ENCODE data around the gene TEX53.

TEX53 gene

GRCh38 chr9:114669961-114670360 is 12.4 kb upstream of the TEX53 start:
- TF ChIP-seq, protein P1, sequence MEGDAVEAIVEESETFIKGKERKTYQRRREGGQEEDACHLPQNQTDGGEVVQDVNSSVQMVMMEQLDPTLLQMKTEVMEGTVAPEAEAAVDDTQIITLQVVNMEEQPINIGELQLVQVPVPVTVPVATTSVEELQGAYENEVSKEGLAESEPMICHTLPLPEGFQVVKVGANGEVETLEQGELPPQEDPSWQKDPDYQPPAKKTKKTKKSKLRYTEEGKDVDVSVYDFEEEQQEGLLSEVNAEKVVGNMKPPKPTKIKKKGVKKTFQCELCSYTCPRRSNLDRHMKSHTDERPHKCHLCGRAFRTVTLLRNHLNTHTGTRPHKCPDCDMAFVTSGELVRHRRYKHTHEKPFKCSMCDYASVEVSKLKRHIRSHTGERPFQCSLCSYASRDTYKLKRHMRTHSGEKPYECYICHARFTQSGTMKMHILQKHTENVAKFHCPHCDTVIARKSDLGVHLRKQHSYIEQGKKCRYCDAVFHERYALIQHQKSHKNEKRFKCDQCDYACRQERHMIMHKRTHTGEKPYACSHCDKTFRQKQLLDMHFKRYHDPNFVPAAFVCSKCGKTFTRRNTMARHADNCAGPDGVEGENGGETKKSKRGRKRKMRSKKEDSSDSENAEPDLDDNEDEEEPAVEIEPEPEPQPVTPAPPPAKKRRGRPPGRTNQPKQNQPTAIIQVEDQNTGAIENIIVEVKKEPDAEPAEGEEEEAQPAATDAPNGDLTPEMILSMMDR (IDR thresholded peaks at IDR 0.05; ENCODE audit: borderline replicate concordance, extremely low read depth, low read length, poor library complexity, severe bottlenecking) = no peak
- TF ChIP-seq EZH2 (IDR thresholded peaks at IDR 0.05; ENCODE audit: borderline replicate concordance, low read depth, low read length, severe bottlenecking) = no peak

DNA sequence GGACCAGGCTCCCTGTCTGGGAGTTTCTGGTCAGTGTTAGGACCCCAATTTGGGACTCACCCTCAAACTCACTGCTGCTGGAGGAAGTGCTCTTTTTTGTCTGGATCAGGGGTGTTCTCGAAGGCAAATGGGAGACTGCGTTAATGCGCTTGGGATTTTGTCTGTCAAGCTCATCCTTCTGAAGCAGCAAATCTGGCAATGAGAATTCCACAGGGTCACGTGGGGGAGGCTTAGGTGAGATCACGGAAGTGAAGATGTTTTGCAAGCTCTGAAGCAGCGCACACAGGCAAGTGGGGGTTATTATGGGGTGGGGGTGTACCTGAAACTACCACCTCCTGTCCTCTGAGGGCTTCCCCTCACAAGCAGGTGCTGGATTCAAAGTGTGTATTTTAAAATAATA is 10.5 kb upstream of the TEX53 start:
- Histone ChIP-seq H3K4me2 (ENCODE audit: insufficient read depth, low read length) (no peak overlapping the region), H3K9ac (ENCODE audit: low read depth, low read length) (no peak overlapping the region), H3K36me3 (ENCODE audit: insufficient read depth, low read length) (no peaks in the 10 kb centered on the region), H2AFZ (ENCODE audit: low read depth, low read length) (no peak overlapping the region), H3K79me2 (ENCODE audit: insufficient read depth, low read length) (no peaks in the 10 kb centered on the region), H4K20me1 (ENCODE audit: insufficient read depth, low read length) (no peaks in the 10 kb centered on the region), H3K27ac (ENCODE audit: low read length) (no peak overlapping the region), H3K4me3 (ENCODE audit: low read depth in 1 of 2, low read length in 2 of 2) (no peak overlapping the region), H3K9me3 (ENCODE audit: insufficient read depth, low read length, severe bottlenecking) (no peaks in the 10 kb centered on the region), H3K4me1 (ENCODE audit: insufficient read depth, low read length) (no peaks in the 10 kb centered on the region), H3K27me3 (ENCODE audit: insufficient read depth, low read length, poor library complexity) (no peaks in the 10 kb centered on the region)
- DNase-seq (no peak), ATAC-seq (ENCODE audit: insufficient read depth, low read depth) (no peak)
- TF ChIP-seq EZH2 (IDR thresholded peaks at IDR 0.05; ENCODE audit: borderline replicate concordance, low read depth, low read length, severe bottlenecking) = no peak
- TF ChIP-seq, protein P1 (IDR thresholded peaks at IDR 0.05; ENCODE audit: borderline replicate concordance, extremely low read depth, low read length, poor library complexity, severe bottlenecking) = no peak

More at GRCh38 chr9:114669961-114670360, 12.4 kb upstream of the TEX53 start:
- Histone ChIP-seq H3K9ac (ENCODE audit: low read depth, low read length) (no peak overlapping the region), H3K9me3 (ENCODE audit: insufficient read depth, low read length, severe bottlenecking) (no peaks in the 10 kb centered on the region), H2AFZ (ENCODE audit: low read depth, low read length) (no peak overlapping the region), H3K27ac (ENCODE audit: low read length) (no peak overlapping the region), H3K79me2 (ENCODE audit: insufficient read depth, low read length) (no peaks in the 10 kb centered on the region), H3K27me3 (ENCODE audit: insufficient read depth, low read length, poor library complexity) (no peaks in the 10 kb centered on the region), H3K4me2 (ENCODE audit: insufficient read depth, low read length) (no peak overlapping the region), H3K4me1 (ENCODE audit: insufficient read depth, low read length) (no peaks in the 10 kb centered on the region), H3K4me3 (ENCODE audit: low read depth in 1 of 2, low read length in 2 of 2) (no peak overlapping the region), H4K20me1 (ENCODE audit: insufficient read depth, low read length) (no peaks in the 10 kb centered on the region), H3K36me3 (ENCODE audit: insufficient read depth, low read length) (no peaks in the 10 kb centered on the region)
- no peak for ATAC-seq (ENCODE audit: insufficient read depth, low read depth)
- DNase-seq = no peak

DNA sequence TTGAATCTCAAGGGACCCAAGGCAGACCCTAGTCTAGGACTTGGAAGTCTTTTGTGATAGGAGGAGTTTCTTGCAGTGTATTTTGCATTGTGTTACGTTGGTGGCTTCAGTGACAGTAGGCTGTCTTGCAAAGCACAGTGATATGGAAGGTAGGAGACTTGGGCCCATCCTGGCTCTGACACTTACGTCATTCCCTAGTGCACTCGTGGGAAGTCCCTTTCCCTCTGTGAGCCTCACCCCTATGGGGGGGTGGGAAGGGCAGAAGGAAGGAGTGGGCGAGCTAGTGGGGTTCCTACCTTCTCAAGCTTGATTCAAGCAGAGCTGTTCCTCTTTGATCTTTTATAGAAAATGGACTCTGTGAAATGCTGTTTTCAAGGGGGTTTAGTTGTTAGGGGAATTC is 9.2 kb upstream of the TEX53 start:
- DNase-seq = no peak
- no peak overlapping the region for H3K4me2 ChIP-seq (ENCODE audit: insufficient read depth, low read length)
- H3K4me3 ChIP-seq (ENCODE audit: low read depth in 1 of 2, low read length in 2 of 2) = no peak overlapping the region
- H3K27me3 ChIP-seq (ENCODE audit: insufficient read depth, low read length, poor library complexity) = no peaks in the 10 kb centered on the region
- no peak overlapping the region for H3K9ac ChIP-seq (ENCODE audit: low read depth, low read length)
- no peak overlapping the region for H3K27ac ChIP-seq (ENCODE audit: low read length)
- no peak overlapping the region for H2AFZ ChIP-seq (ENCODE audit: low read depth, low read length)
- H3K4me1 ChIP-seq (ENCODE audit: insufficient read depth, low read length) = 0 out of 2 replicates have a peak, but pooled peaks cover 5% of the 10 kb centered on the region
- no peaks in the 10 kb centered on the region for H3K79me2 ChIP-seq (ENCODE audit: insufficient read depth, low read length)
- H4K20me1 ChIP-seq (ENCODE audit: insufficient read depth, low read length) = no peaks in the 10 kb centered on the region
- H3K36me3 ChIP-seq (ENCODE audit: insufficient read depth, low read length) = no peaks in the 10 kb centered on the region
- H3K9me3 ChIP-seq (ENCODE audit: insufficient read depth, low read length, severe bottlenecking) = no peaks in the 10 kb centered on the region
- no peak for TF ChIP-seq EZH2 (IDR thresholded peaks at IDR 0.05; ENCODE audit: borderline replicate concordance, low read depth, low read length, severe bottlenecking)
- TF ChIP-seq, protein P1 (IDR thresholded peaks at IDR 0.05; ENCODE audit: borderline replicate concordance, extremely low read depth, low read length, poor library complexity, severe bottlenecking) = no peak
- ATAC-seq (ENCODE audit: insufficient read depth, low read depth) = no peak

- TF ChIP-seq EZH2 (IDR thresholded peaks at IDR 0.05; ENCODE audit: borderline replicate concordance, low read depth, low read length, severe bottlenecking) = no peak
- TF ChIP-seq, protein P1 (IDR thresholded peaks at IDR 0.05; ENCODE audit: borderline replicate concordance, extremely low read depth, low read length, poor library complexity, severe bottlenecking) = no peak
- DNase-seq (no peak), ATAC-seq (ENCODE audit: insufficient read depth, low read depth) (no peak)
- Histone ChIP-seq H2AFZ (ENCODE audit: low read depth, low read length) (no peak overlapping the region), H3K27me3 (ENCODE audit: insufficient read depth, low read length, poor library complexity) (no peaks in the 10 kb centered on the region), H4K20me1 (ENCODE audit: insufficient read depth, low read length) (no peaks in the 10 kb centered on the region), H3K79me2 (ENCODE audit: insufficient read depth, low read length) (no peaks in the 10 kb centered on the region), H3K36me3 (ENCODE audit: insufficient read depth, low read length) (no peaks in the 10 kb centered on the region), H3K4me1 (ENCODE audit: insufficient read depth, low read length) (0 out of 2 replicates have a peak, but pooled peaks cover 5% of the 10 kb centered on the region), H3K4me2 (ENCODE audit: insufficient read depth, low read length) (no peak overlapping the region), H3K27ac (ENCODE audit: low read length) (no peak overlapping the region), H3K4me3 (ENCODE audit: low read depth in 1 of 2, low read length in 2 of 2) (no peak overlapping the region), H3K9me3 (ENCODE audit: insufficient read depth, low read length, severe bottlenecking) (no peaks in the 10 kb centered on the region), H3K9ac (ENCODE audit: low read depth, low read length) (no peak overlapping the region)
Measured at GRCh38 chr9:114666401-114666800, 8.8 kb upstream of the TEX53 start.
